HT-29 (cell line): ENCODE measurements around the gene BMERB1. TPM values are rescaled to one million over a fixed set of nuclear protein-coding genes. Genes with fewer than 3 reads are reported as not detected.
"Not testable (repeated sequence)": the region's sequence is repeated elsewhere in the genome, so short reads cannot be mapped to it uniquely, and the experiment has no call there.

Experiments
- DNase-seq: peaks from one replicate; pipeline ENCODE4 v3.0.0-alpha.2; 2015; ENCODE audit warnings: low spot score
- total RNA-seq: library from RNA; depleted of rRNA; stranded (reverse); fragments of >200 nt; shearing (Covaris generic); gene quantifications from 2 replicates; pipeline ENCODE4 v1.2.3, GENCODE V29; 2014

Gene BMERB1
- total RNA-seq, 1 experiment from 2014 or later = 0.61 TPM

- DNase-seq = no peak
These were observed 27.0 kb downstream of the BMERB1 start for GRCh38 chr16:15461376-15461775.

GRCh38 chr16:15464401-15465186, 30.2 kb downstream of the BMERB1 start:
- no peak for DNase-seq

GRCh38 chr16:15466131-15466530, 31.7 kb downstream of the BMERB1 start:
- no peak for DNase-seq

GRCh38 chr16:15466886-15467781, 32.7 kb downstream of the BMERB1 start:
- DNase-seq = peak; percentile 59

DNA sequence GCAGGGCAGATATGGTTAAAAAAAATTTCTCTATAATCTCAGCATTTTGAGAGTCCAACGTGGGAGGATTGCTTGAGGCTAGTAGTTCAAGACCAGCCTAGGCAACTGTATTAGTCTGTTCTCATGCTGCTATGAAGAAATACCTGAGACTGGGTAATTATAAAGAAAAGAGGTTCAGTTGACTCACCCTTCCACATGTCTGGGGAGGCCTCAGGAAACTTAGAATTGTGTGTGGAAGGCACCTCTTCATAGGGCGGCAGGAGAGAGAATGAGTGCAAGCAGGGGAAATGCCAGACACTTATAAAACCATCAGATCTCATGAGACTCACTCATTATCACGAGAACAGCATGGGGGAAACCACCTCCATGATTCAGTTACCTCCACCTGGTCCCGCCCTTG, 42.6 kb downstream of the BMERB1 start:
- not testable (repeated sequence) for DNase-seq

DNA sequence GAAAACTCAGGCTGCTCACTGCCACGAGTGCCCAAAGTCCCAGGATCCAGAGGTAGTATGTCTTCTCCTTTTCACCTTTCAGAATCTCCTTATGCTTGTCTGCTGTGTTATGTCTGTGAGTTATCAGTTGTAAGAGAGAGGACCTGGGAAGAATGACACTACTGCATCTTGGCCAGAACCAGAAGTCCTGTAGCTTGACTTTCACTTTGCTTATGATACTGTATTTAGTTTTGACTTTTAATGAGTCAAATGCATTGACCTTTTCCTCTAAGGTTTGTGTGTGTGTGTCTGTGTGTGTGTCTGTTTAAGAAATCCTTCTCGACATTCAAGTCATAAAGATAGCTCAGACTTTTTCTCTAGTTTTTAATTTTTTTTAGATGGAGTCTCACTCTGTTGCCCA, 43.4 kb downstream of the BMERB1 start:
- DNase-seq = no peak

GRCh38 chr16:15482068-15482747, 47.8 kb downstream of the BMERB1 start:
- peak; percentile 92 for DNase-seq

DNA sequence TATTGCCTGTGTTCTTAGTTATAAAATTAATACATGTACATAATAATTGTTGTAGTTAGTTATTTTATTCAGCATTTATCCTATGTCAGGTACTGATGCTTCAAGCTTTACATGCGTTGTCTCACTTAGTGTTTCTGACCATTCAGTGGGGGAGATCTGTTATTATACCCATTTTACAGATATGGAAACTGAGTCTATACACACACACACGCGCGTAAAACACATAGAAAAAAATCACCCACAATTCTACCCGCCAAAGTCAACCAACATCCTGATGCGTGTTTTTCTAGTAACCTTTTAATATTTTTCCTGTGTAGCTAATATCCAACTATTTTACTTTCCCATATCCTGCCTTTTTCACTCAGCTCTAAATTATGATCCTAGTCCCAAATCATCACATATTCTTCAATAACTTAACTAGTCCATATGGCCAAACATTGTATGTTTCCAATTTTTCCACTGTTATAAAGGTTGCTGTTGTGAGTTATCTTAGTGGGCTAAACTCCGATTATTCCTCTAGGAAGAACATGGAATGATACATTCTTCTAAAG, 48.4 kb downstream of the BMERB1 start:
- no peak for DNase-seq

- no peak for DNase-seq
These were observed 49.5 kb downstream of the BMERB1 start for GRCh38 chr16:15483857-15484256.

DNA sequence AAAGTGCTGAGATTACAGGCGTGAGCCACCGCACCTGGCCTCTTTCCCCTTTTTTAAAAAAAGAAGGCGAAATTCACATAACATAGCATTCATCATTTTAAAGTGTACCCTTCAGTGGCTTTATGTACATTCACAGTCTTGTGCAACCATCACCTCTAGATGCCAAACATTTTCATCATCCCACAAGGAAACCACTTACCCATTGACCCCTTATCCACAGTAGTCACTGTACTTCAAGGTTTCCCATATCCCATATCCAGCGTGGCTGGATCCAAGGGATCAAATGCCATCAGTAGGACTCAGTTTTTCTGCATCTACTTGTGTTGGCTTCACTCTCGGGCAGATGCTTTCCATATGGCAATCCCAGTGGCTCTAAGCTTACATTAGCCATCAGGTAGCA, 50.3 kb downstream of the BMERB1 start:
- no peak for DNase-seq

DNA sequence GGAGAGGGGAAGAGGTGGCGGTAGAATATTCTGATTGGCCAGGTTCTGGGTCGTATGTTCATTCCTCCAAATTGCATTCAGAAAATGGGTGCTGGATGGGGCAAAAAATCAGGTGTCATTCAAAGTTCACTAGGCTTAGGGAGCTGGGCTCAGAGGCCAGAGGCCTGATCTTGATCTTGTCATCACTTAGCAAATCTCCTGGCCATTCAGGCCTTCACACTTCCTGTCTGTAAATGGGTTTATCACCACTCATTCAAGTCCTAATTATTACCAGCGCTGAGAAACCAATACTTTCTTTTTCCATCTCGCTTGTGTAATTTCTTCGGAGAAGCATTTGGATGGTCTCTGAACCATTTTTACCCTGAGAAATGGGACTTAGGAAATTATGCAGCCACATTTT, 50.8 kb downstream of the BMERB1 start:
- DNase-seq = no peak

DNA sequence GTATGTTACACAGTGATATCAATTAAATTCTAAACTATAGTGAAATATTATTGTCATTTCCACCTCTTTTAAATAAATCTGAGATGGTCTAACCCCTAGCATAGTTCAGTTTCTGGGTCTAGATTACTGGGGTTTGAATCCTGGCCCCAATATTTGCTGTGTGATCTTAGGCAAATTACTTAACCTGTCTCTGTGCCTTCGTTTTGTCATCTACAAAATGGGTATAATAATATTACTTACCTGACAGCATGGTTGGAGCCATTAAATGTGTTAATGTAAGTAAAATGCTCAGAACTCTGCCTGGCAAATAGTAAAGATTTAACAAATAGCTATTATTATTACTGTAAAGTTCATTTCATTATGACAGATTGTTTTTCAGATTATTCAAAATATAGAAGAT, 52.3 kb downstream of the BMERB1 start:
- no peak for DNase-seq

DNA sequence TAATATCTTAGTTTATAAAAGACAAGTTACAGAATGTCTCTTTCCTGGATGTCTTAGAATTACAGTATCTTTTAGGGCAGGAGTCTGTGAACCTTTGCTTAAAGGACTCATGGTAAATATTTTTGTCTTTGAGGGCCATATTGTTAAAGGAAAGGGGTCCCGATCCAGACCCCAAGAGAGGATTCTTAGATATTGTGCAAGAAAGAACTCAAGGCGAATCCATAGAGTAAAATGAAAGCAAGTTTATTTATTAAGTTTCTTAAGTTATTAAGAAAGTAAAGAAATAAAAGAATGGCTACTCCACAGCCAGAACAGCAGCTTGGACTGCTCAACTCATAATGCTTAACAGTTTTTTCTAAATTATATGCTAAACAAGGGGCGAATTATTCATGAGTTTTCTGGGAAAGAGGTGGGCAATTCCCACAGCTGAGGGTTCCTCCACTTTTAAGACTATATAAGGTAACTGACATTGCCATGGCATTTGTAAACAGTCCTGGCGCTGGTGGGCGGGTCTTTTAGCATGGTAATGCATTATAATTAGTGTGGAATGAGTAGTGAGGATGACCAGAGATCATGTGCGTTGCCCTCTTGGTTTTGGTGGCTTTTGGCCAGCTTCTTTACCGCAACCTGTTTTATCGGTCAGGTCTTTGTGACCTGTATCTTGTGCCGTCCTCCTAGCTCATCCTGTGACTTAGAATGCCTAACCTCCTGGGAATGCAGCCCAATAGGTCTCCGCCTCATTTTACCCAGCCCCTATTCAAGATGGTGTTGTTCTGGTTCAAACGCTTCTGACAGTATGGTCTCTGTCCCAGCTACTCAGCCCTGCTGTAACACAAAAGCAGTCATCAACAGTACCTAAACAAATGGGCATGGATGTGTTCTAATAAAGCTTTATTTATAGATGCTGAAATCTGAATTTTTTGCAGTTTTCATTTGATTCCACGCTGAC, 53.2 kb downstream of the BMERB1 start:
- no peak for DNase-seq

GRCh38 chr16:15489016-15489415, 54.6 kb downstream of the BMERB1 start:
- DNase-seq = no peak

- no peak for DNase-seq
These were observed 55.8 kb downstream of the BMERB1 start for GRCh38 chr16:15490123-15490711.

DNA sequence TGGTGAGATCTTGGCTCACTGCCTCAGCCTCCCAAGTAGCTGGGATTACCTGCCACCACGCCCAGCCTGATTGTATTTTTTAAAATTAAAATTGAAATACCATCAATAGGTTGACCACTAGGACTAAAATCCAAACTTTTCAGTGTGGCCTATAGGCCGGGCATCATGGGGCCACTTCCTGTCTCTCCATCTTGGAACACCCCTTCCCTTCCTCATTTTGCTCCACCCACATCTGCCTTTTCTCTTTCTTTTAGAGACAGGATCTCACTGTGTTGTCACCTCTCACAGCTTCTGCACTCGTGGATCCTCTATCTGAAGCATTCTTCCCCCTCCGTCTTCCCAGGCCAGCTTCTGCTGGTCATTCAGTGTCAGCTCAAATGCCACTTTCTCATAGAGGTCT, 57.0 kb downstream of the BMERB1 start:
- DNase-seq = no peak

- DNase-seq = no peak
These were observed 57.8 kb downstream of the BMERB1 start for GRCh38 chr16:15492091-15492740.

DNA sequence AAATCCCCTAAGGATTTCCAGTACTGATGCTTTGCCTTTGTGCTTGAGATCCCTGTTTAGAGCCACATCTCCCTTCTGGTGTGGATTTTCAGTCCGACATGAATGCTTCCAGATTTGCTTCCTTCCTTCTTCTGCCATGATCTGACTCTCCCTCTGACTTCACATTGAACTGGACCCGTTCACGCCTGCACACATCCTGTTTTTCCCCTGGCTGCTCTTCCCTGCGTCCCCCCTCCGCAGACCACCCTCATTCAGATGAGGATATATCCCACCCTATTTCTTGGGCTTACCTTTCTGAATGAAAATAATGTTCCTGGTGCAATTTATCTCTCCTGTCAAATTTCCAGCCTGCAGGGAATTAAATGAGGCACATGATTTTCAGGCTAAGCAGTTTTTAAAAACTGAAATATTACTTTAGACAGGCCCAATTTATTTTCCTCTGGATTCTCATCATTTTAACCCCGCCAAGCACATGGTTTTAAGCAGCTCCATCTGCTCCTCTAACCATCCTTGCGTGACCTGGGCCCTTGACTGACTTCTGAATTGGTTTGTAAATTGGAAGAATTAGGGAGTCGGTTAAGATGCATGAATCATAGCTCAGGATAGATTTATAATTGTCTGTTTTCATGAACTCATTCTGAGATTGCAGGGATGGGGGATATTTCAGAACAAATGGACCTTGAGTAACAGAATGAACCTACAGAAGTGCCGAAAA, 59.2 kb downstream of the BMERB1 start:
- no peak for DNase-seq

DNA sequence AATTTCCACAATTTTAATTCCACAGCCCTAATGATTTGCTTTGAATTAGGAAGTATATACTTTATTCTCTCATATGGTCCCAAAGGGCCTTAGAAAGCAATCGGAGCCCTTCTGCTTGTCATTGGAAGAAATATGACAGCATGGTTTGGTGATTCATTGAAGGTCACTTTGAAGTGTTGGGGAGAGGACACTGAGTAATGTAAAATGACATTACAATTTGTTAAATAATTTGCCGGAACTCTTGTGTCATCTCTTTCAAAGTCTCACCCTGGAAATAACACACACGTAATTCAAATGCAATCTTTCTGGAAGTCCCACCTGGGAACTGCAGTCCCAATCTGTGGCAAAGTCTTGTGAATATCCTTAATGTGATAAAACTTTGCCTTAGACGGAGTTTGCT, 59.8 kb downstream of the BMERB1 start:
- no peak for DNase-seq
